SK-N-MC (cell line): ENCODE data around the gene ATOH7.

Experiments
- EZH2 ChIP-seq: fragments of 200-600 bp; sonication (generic); IDR thresholded peaks from one replicate; pipeline ENCODE4 v1.6.1; 2017; ENCODE audit warnings: antibody characterized with exemption
- FOXP2 ChIP-seq: optimal IDR thresholded peaks from 2 replicates; pipeline ENCODE3; 2011; ENCODE audit warnings: mild to moderate bottlenecking, moderate library complexity; ENCODE audit not compliant: insufficient read depth; ENCODE audit errors: extremely low read length, control extremely low read depth
- POLR2AphosphoS5 ChIP-seq: IDR thresholded peaks from 2 replicates; pipeline ENCODE4 v1.6.1; 2012; ENCODE audit warnings: mild to moderate bottlenecking, low read depth, low read length, borderline replicate concordance

DNA sequence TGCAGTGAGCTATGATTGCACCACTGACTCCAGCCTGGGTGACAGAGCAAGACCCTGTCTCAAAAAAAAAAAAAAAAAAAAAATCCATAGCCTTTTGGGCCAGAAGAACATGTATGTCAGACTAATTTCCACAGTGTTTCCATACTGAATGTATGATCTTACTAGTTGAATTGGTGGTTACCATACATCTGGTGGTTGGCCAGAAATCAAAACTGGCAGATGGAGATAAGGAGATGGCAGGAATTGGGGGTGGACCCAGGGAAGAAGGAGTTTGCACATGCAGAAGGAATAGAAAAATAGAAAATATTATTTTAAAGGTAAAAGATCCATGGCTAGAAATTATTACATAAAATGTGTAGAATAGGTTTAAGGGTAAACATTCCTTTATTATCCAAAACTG is 3.7 kb upstream of the ATOH7 start:
- TF ChIP-seq POLR2AphosphoS5 = no peak
- TF ChIP-seq EZH2 = no peak
- TF ChIP-seq FOXP2 = no peak
